Astrocyte of the cerebellum (primary cell): ENCODE data around the gene ACVR1B.

ENCODE experiments used
- DNase-seq: peaks from one replicate; pipeline ENCODE4 v3.0.0-alpha.2; 2011; ENCODE audit warnings: low read depth
- H3K4me3 ChIP-seq: 2 replicates; pipeline ENCODE4 v1.5.1; 2011; ENCODE audit warnings: mild to moderate bottlenecking, low read depth, low read length, moderate library complexity
- in situ Hi-C: cut with HindIII; loops from 2 replicates; pipeline ENCODE4 v1.10.0; 2017; ENCODE audit warnings: low sequenced_read_pairs
- TF ChIP-seq, protein P1 (sequence below): IDR thresholded peaks from 2 replicates; pipeline ENCODE4 v1.5.1; 2012; ENCODE audit warnings: low read length, low read depth, moderate library complexity, mild to moderate bottlenecking; ENCODE audit errors: missing control alignments

Gene ACVR1B

DNA sequence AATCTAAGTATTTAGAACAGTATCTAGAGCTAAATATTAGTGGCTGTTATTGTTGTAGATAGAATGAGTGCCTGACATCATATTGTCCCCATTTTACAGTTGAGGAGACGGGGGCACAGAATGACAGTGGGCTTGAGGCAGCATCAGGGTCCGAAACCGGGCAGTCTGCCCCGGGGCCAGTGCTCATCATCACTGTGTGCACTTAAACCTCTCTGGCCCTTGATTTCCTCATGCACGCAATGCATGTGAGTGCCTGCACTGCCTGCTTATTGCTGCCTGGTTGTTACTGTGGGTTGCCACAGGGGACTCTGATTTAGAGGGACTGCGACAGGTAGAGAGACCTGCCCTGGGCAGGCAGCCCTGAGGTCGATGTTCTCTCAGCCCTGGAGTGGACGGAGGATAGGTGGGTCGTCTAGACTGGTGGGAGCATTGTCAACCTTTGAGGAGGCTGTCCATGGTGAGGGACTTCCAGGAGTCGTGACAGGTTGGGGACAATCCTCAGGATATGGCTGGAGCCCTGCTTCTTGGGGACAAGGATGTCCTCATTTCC lies 34.4 kb upstream of the ACVR1B start:
- in situ Hi-C loops: no loop called here

DNA sequence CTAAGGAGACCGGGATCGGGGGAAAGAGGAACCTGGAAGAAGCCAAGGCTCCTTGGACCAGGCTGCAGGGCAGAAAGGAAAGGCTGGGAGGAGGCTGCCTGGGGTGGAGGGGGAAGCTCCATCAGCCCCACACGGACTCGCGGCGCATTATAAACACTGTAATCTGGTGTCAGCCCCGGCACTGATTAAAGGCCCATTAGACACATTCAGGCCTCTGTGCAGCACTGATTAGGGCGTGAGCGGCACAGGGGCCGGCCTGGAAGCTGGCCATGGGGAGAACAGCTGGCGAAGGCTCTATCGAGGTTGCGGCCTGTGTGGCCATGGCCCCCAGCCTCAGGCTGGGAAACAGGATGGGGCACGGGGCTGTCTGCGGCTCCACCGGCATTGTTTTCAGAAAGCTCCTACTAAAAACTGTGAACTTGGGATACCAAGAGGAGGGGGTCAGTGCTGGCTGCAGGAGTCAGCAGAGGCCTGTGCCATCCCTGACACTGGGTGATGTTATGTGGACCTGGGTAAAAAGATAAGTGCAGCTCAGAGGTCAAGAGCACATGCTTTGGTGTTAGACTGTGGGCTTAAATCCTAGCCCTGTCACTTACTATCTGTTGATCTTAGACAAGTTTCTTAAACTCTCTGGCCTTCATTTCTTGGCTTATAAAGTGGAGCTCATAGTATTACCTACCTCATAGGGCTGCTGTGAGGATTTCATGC lies 33.6 kb upstream of the ACVR1B start:
- no peak for DNase-seq
- in situ Hi-C loops: no loop called here
- H3K4me3 ChIP-seq: no peak overlapping the region
- TF ChIP-seq, protein P1, sequence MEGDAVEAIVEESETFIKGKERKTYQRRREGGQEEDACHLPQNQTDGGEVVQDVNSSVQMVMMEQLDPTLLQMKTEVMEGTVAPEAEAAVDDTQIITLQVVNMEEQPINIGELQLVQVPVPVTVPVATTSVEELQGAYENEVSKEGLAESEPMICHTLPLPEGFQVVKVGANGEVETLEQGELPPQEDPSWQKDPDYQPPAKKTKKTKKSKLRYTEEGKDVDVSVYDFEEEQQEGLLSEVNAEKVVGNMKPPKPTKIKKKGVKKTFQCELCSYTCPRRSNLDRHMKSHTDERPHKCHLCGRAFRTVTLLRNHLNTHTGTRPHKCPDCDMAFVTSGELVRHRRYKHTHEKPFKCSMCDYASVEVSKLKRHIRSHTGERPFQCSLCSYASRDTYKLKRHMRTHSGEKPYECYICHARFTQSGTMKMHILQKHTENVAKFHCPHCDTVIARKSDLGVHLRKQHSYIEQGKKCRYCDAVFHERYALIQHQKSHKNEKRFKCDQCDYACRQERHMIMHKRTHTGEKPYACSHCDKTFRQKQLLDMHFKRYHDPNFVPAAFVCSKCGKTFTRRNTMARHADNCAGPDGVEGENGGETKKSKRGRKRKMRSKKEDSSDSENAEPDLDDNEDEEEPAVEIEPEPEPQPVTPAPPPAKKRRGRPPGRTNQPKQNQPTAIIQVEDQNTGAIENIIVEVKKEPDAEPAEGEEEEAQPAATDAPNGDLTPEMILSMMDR: no peak

More for the DNA sequence above, 34.4 kb upstream of the ACVR1B start:
- H3K4me3 ChIP-seq: no peak overlapping the region
- TF ChIP-seq, protein P1: no peak
- DNase-seq: no peak

DNA sequence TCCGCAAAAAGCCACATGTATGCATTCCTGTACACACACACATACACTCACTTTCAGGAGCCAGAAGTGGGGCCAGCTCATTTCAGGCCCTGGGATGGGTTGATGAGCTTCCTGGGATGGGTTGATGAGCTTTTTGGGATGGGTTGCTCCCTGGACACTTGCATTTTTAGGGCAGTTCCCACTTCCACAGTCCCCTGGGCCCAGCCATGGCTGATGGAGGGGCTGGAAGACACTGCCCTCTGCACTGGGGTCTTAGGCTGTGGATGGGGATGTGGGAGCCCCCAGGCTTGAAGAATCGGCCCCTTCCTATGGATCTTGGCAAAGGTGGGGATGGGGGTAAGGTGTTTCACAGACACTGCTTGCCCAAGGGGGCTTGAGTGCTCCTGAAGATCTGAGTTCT lies 31.5 kb upstream of the ACVR1B start:
- in situ Hi-C loops: no loop called here
- TF ChIP-seq, protein P1: no peak
- no peak for DNase-seq
- no peak overlapping the region for H3K4me3 ChIP-seq

DNA sequence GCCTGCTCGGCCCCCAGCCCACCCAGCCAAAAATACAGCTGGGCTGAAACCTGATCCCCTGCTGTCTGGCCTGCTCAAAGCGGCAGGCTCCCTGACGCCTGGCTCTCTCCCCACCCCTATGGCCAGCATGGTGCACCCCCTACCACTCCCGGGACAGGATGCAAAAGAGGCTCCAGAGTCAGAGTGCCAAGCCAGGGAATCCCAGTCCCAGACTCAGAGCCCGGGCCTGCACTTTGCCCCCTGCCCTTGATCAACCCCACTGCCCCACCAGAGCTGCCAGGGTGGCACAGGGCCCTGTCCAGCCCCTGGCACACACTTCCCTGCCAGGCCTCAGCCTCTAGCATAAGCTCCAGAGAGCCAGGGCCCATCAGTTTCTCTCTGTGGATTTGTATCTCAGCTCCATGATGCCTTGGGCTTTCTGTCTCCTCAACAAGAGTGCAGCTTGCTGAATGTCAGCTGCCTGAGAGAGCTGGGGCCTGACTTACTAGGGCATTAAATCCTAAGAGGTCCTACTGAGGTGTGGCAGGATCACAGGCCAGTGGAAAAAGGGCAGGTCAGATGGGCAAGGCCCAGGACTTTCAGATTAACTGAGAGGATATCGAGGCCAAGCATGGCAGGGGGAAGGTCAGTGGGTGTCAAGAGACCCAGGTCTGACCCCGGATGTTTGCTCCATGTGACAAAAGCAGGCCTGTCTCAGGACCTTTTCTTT lies 30.3 kb upstream of the ACVR1B start:
- no peak overlapping the region for H3K4me3 ChIP-seq
- TF ChIP-seq, protein P1: no peak
- in situ Hi-C loops: no loop called here
- DNase-seq: no peak

DNA sequence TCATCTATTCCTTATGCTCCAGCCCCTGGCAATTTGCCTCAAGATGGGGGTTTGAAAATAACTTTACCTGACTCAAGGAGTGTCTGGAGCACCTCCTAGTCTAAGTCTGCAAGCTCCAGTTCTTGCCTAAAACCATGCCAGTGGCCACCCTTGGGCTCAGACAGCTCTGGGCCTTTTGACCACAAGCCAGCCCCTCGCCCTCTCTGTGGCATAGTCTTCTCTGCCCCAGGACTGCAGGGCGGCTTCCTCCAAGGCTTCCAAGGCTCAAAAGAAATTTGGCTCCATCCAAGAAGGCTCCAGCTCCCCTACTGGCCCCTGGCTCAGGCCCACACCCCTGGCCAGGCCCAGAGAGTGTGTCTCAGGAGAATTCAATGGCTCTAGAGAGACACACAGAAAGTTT lies 29.4 kb upstream of the ACVR1B start:
- in situ Hi-C loops: no loop called here
- no peak for DNase-seq
- TF ChIP-seq, protein P1: no peak
- H3K4me3 ChIP-seq: no peak overlapping the region

DNA sequence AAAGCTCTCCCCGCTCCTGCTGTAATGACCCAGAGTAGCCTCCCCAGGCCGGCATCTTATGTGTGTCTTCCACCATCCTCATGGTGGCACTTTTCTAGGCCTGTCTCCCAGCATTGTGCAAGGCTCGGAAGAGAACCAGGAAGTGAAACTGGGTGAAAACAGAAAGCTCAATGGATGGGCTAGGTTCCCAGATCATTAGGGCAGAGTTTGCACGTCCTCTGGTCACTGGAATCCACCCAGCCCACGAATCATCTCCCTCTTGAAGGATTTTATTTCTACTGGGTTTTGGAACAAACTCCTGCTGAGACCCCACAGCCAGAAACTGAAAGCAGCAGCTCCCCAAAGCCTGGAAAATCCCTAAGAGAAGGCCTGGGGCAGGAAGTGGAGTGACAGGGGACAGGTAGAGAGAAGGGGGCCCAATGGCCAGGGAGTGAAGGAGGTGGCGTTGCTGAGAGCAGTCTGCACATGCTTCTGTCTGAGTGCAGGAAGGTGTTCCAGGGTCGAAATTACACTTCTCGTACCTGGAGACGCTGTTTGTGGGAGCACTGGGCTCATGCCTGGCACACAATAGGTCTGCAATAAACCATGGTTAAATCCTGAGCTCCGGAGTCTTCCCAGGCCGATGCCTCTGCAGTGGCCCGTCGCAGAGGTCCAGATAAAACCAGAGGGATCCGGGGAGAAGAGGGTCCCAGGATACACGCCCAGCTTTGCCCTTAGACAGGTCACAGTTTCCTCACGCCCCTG lies 28.6 kb upstream of the ACVR1B start:
- H3K4me3 ChIP-seq: no peak overlapping the region
- peak; percentile 47 for DNase-seq
- TF ChIP-seq, protein P1: no peak
- in situ Hi-C loops: no loop called here
